GM12874 (cell line): ENCODE measurements around the gene RBPJL.

Experiments
- TF ChIP-seq, protein P1 (sequence below): IDR thresholded peaks from 2 replicates; pipeline ENCODE4 v1.5.1; 2011; ENCODE audit warnings: low read depth, mild to moderate bottlenecking, control low read depth, low read length, moderate library complexity; ENCODE audit not compliant: insufficient read depth

RBPJL gene, protein sequence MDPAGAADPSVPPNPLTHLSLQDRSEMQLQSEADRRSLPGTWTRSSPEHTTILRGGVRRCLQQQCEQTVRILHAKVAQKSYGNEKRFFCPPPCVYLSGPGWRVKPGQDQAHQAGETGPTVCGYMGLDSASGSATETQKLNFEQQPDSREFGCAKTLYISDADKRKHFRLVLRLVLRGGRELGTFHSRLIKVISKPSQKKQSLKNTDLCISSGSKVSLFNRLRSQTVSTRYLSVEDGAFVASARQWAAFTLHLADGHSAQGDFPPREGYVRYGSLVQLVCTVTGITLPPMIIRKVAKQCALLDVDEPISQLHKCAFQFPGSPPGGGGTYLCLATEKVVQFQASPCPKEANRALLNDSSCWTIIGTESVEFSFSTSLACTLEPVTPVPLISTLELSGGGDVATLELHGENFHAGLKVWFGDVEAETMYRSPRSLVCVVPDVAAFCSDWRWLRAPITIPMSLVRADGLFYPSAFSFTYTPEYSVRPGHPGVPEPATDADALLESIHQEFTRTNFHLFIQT

DNA sequence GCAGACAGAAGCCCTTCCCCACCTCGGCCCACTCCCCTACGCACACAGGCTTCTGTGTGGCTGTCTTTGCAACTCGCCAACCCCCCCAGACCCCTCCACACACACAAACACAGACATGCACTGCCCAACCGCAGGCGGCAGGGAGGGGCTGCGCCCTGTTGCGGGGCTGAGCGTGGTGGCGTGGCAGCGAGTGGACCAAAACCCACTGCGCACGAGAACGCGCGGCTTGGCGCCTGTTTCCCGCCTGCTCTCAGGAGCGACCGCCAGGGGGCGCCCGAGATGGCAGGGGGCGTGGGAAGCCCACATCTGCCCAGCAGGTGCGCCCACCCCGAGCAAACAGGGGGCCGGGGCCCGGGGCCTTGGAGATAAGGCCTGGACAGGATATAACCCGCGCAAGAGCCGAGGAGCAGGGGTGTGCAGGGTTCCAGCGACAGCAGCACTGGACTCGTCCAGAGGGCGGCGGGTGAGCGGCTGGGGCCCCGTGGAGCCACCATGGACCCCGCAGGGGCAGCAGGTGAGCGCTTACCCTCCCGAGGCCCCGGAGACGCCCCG, at the start of gene RBPJL:
TSS of gene RBPJL (plus strand) at position 410 of the 552 bp plus-strand sequence. CDS start at position 493, 83 bp downstream.
- TF ChIP-seq, protein P1, sequence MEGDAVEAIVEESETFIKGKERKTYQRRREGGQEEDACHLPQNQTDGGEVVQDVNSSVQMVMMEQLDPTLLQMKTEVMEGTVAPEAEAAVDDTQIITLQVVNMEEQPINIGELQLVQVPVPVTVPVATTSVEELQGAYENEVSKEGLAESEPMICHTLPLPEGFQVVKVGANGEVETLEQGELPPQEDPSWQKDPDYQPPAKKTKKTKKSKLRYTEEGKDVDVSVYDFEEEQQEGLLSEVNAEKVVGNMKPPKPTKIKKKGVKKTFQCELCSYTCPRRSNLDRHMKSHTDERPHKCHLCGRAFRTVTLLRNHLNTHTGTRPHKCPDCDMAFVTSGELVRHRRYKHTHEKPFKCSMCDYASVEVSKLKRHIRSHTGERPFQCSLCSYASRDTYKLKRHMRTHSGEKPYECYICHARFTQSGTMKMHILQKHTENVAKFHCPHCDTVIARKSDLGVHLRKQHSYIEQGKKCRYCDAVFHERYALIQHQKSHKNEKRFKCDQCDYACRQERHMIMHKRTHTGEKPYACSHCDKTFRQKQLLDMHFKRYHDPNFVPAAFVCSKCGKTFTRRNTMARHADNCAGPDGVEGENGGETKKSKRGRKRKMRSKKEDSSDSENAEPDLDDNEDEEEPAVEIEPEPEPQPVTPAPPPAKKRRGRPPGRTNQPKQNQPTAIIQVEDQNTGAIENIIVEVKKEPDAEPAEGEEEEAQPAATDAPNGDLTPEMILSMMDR = peak; percentile 93

DNA sequence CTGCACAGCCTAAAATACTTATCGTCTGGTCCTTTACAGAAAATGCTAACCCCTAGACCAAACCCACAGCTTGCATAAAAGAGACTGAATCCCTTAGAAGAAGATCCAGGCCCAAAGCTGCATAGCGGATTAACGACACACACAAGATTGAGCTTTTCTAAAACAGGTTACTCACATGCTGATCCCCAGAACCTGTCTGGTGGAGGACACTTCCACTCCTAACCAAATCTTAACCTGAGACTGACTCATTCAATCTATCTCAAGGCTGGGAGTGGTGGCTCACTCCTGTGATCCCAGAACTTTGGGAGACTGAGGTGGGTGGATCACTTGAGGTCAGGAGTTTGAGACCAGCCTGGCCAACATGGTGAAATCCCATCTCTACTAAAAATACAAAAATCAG, 49.5 kb upstream of the RBPJL start:
- TF ChIP-seq, protein P1 = no peak

DNA sequence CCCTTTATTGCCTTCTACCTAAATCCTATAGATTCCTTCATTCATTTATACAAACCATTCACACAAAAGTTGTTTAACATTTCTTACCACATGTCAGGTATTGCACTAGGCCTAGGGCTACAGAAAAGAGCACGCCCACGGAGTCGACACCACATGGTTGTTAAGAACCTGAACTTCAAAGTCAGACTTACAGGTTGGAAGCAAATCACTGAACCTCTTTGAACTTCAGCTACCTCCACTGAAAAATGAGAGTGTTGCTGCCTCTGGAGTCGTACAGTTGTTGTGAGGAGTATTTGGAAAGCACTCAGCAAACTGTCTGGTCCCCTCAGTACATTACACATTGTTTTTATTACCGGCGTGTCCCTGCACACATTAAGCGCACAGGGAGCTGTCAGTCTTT, 48.9 kb upstream of the RBPJL start:
- TF ChIP-seq, protein P1 = no peak

DNA sequence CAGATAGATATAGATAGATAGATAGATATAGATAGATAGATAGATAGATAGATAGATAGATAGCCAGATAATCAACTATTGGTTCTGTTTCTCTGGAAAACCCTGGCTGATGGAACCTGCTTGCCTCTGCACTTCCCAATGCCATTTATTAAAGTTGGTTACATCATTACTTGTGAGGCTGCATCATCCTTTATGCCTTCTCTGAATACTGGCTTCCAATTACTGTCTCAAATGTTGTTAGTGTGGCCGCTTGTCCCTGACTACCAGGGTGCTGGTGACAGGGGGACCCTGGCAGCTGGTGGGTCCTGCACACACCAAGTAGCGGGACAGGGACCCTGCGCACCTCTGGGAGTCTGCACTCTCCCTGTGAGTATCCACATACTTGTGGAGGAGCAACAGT, 48.4 kb upstream of the RBPJL start:
- TF ChIP-seq, protein P1 = no peak

DNA sequence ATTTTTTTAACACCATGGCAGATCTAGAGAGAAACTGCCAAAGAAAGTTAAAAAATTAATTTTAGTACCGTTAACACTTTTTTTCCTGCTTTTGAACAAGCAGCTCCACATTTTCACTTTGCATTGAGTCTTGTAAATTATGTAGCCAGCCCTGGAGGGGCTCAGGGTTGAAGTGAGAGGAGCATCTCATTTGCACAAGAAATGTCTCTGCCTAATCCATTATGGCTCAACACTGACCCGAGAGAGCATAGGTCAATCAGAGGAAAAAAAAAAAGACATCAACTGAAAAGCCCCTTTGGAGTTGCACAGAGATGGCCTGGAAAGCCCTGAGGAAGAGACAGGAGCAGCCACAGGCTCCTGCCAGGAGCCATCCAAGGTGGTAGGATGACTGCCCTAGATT, 48.0 kb upstream of the RBPJL start:
- TF ChIP-seq, protein P1 = no peak

DNA sequence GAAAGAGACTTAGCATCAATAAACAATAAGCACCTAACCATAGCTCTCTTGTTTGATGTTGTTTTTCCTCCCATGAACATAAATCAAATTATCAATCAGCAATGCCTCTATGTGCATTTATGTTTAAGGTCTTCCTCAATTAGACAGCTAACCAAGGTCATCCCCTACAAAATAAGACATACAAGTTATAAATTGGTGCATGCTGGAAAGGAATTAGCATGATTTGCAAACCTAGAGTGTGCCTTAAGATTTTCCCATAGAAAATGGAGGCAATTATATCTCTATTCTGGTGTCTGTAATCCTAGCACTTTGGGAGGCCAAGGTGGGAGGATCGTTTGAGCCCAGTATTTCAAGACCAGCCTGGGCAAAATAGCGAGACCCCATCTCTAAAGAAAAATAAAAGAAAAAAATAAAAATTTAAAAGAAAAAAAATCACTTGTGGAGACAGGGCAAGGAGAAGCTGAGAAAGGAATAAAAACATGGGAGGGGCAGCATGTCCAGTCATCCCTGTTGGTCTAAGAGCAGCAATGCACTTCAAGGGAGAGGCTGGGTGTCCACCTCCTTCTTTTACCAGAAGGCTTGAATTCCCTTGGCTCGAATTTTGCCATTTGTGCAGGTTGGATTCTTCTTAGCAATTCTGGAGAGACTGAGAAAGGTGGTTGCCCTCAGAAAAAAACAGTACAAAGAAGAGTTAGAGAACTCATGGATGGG, 42.9 kb upstream of the RBPJL start:
- TF ChIP-seq, protein P1 = no peak

DNA sequence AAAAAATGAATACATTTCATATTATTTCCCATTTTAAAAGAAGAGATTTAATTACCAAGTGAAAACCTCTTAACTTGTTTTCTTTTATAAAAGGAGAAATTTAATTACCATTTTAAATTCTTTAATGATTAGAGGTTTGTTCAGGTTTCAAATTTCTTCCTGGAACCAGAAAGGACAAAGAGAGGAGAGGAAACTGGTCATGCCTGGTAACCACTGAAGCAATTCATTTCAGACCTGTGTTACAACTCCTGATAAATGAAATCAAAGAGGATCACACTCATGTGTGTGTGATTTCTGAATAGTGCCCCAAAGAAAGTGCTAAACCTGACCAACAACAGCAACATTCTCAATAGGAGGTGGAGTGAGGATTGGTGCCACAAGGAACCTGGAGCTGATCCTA, 39.7 kb upstream of the RBPJL start:
- TF ChIP-seq, protein P1 = no peak
